ENCODE data around the gene MTIF2. TPM values are rescaled to one million over a fixed set of nuclear protein-coding genes. Genes with fewer than 3 reads are reported as not detected.
A peak's percentile ranks its signal among the peaks of the same experiment; 100 is the strongest.

Gene MTIF2
- total RNA-seq, 1 experiment from 2014 or later = 34.3 TPM

DNA sequence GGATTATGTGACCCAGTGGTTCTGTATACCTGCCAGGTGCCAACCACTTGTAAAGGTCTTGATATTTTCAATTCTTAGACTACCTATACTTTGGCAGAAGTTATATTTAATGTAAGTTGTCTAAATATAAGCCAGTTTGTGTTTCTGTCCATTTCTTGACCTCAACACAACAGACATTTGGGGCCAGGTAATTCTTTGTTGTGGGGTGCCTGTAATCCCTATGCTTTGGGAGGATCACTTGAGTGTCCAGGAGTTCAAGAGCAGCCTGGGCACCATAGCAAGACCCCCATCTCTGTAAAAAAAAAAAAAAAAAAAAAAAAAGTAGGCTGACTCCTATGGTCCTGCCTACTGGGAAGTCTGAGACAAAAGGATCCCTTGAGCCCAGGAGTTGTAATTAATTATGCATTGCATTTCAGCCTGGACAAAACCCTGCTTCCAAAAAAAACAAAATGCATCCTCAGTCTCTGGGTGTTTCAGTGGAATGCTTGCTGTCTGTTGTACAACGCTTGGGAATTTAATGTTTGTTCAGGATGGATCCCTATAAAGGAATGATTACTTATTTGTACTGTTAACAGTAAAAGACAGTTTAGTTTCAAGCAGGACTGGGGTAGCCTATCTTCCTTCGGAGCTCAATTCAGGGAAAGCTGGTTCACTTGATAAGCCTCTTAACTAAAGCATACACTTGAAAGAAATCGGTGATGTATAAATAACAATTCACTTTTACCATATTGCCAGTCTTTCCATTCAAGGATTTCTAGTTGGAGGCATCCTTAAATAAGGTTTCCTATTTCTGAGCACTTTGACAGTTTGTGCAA lies 33.1 kb downstream of the MTIF2 start:
- intact Hi-C loops (cut with micrococcal nuclease; ENCODE audit: unreplicated experiment) = loop anchor here (10.0 kb wide), 2 partner anchors 199 to 279 kb away; partner anchors contain the start of gene CFAP36
- Mint-ChIP-seq H3K27me3 (ENCODE audit: unreplicated experiment) (no peaks in the 10 kb centered on the region), H3K9me3 (ENCODE audit: low read depth, unreplicated experiment) (no peaks in the 10 kb centered on the region), H3K36me3 (ENCODE audit: insufficient read depth, unreplicated experiment) (peaks cover 69% of the 10 kb centered on the region), H3K4me1 (ENCODE audit: low read depth, unreplicated experiment) (peaks cover 6% of the 10 kb centered on the region), H3K4me3 (ENCODE audit: low read depth, unreplicated experiment) (no peak overlapping the region), H3K27ac (ENCODE audit: unreplicated experiment) (no peak overlapping the region)
- TF ChIP-seq, protein P1, sequence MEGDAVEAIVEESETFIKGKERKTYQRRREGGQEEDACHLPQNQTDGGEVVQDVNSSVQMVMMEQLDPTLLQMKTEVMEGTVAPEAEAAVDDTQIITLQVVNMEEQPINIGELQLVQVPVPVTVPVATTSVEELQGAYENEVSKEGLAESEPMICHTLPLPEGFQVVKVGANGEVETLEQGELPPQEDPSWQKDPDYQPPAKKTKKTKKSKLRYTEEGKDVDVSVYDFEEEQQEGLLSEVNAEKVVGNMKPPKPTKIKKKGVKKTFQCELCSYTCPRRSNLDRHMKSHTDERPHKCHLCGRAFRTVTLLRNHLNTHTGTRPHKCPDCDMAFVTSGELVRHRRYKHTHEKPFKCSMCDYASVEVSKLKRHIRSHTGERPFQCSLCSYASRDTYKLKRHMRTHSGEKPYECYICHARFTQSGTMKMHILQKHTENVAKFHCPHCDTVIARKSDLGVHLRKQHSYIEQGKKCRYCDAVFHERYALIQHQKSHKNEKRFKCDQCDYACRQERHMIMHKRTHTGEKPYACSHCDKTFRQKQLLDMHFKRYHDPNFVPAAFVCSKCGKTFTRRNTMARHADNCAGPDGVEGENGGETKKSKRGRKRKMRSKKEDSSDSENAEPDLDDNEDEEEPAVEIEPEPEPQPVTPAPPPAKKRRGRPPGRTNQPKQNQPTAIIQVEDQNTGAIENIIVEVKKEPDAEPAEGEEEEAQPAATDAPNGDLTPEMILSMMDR (IDR thresholded peaks at IDR 0.05; ENCODE audit: unreplicated experiment) = no peak
- CTCF ChIA-PET = no interaction called here
- no peak for DNase-seq
- BruUV-seq (replicated peaks) = no TSS peak

DNA sequence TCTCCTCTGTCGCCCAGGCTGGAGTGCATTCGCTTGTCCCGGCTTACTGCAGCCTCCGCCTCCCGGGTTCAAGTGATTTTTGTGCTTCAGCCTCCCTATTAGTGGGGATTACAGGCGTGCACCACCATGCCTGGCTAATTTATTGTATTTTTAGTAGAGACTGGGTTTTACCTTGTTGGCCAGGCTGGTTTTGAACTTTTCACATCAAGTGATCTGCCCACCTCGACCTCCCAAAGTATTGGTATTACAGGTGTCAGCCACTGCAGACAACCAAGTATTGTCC lies 35.4 kb downstream of the MTIF2 start:
- intact Hi-C loops (cut with micrococcal nuclease; ENCODE audit: unreplicated experiment) = loop anchor here (10.0 kb wide), 2 partner anchors 201 to 281 kb away; partner anchors contain the start of gene CFAP36
- TF ChIP-seq, protein P1 (IDR thresholded peaks at IDR 0.05; ENCODE audit: unreplicated experiment) = no peak
- no TSS peak for BruUV-seq (replicated peaks)
- Mint-ChIP-seq H3K36me3 (ENCODE audit: insufficient read depth, unreplicated experiment) (peaks cover 68% of the 10 kb centered on the region), H3K4me3 (ENCODE audit: low read depth, unreplicated experiment) (peak overlapping the region; percentile 80), H3K9me3 (ENCODE audit: low read depth, unreplicated experiment) (no peaks in the 10 kb centered on the region), H3K4me1 (ENCODE audit: low read depth, unreplicated experiment) (peaks cover 27% of the 10 kb centered on the region), H3K27me3 (ENCODE audit: unreplicated experiment) (no peaks in the 10 kb centered on the region), H3K27ac (ENCODE audit: unreplicated experiment) (peak overlapping the region; percentile 92)
- DNase-seq = no peak
- CTCF ChIA-PET = no interaction called here

DNA sequence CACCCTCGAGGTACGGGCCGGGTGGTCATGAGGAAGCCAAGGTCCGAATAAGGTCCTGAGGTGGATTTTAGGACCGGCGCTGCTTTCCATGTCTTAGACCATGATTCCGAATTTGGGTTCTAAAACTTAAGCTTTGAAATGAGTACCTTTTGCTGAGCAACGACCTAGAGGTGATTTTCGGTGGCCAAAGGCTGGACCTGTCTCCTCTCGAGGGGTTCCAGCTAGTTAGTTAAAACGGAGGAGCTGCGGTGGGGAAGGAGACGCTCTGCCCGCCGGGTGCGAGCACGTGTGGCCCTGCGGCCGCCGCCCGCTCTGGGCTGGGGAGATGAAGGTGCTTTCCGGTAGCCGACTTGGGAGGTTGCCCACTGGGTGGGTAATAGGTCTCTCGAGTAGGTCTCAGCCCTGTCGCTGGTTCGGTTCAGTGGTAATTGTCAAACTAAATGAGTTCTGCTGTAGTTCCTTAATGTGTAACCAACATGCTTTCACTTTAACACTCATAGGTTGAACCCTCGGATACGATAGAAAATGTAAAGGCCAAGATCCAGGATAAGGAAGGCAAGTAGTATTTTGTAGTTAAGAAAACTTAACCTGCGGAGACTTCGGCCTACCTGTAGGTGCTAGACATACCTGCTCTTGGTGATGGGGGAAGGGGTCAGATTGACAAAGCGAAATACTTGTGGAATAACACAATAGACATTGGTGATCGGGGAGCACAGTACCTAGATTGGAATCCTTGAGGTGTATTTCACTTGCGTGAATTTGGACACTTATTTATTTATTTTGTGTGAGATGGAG lies 36.0 kb downstream of the MTIF2 start:
- BruUV-seq (replicated peaks) = TSS peak; percentile 64
- H3K4me1 Mint-ChIP-seq (ENCODE audit: low read depth, unreplicated experiment) = peaks cover 27% of the 10 kb centered on the region
- H3K4me3 Mint-ChIP-seq (ENCODE audit: low read depth, unreplicated experiment) = peak overlapping the region; percentile 80
- TF ChIP-seq, protein P1 (IDR thresholded peaks at IDR 0.05; ENCODE audit: unreplicated experiment) = no peak
- H3K27ac Mint-ChIP-seq (ENCODE audit: unreplicated experiment) = peak overlapping the region; percentile 92
- H3K36me3 Mint-ChIP-seq (ENCODE audit: insufficient read depth, unreplicated experiment) = peaks cover 64% of the 10 kb centered on the region
- intact Hi-C loops (cut with micrococcal nuclease; ENCODE audit: unreplicated experiment) = loop anchor here (10.0 kb wide), 2 partner anchors 202 to 282 kb away; partner anchors contain the start of gene CFAP36
- CTCF ChIA-PET = interaction anchor here (0.5 kb wide), 1 partner anchor 172 kb away, joined by 3 read pairs; no protein-coding TSS in a partner anchor
- H3K27me3 Mint-ChIP-seq (ENCODE audit: unreplicated experiment) = no peaks in the 10 kb centered on the region
- DNase-seq = peak; percentile 25
- no peaks in the 10 kb centered on the region for H3K9me3 Mint-ChIP-seq (ENCODE audit: low read depth, unreplicated experiment)

DNA sequence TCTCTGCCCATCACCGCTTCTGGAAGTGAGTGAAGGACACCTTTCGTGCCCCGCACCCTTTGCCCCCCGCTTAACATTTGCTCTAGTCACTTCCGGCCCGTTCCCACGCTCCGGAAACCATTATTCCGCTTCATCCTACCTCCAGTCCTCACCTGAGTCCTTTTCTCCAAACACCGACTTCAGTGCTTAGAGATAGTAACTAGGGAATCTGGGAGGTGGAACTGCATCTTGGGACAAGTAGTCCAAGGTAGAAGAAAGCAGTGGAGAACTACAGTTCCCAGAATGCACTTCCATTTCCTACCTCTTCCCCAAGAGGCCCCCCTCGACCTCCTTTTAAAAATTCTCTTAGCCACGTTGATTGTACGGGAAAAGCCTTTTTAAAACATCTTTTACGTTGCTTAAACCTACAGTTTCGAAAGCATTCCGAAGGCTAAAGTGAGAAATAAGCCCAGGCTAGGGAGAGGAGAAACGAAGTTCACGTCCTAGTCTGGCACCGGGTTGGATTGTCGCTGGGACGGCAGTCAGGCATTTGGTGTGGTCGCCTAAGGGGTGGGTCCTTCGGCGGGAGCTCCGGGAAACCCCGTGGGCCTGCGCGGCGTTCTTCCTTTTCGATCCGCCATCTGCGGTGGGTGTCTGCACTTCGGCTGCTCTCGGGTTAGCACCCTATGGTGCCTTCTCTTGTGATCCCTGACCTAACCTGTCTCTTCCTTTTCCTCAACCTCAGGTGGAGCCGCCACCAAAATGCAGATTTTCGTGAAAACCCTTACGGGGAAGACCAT lies 36.8 kb downstream of the MTIF2 start, which contains the start of the genes CLHC1 and RPS27A:
TSS of gene CLHC1 (minus strand) at position 210 of the 779 bp plus-strand sequence. CDS start 9,882 bp downstream, outside the sequence.
TSS of gene RPS27A (plus strand) at position 605 of the 779 bp plus-strand sequence. CDS start at position 742, 137 bp downstream.
- Mint-ChIP-seq H3K9me3 (ENCODE audit: low read depth, unreplicated experiment) (no peaks in the 10 kb centered on the region), H3K4me1 (ENCODE audit: low read depth, unreplicated experiment) (peaks cover 27% of the 10 kb centered on the region), H3K27ac (ENCODE audit: unreplicated experiment) (peak within 1 kb of the TSS; percentile 92), H3K27me3 (ENCODE audit: unreplicated experiment) (no peaks in the 10 kb centered on the region), H3K4me3 (ENCODE audit: low read depth, unreplicated experiment) (peak within 1 kb of the TSS; percentile 80), H3K36me3 (ENCODE audit: insufficient read depth, unreplicated experiment) (peaks cover 58% of the 10 kb centered on the region)
- TF ChIP-seq, protein P1 (IDR thresholded peaks at IDR 0.05; ENCODE audit: unreplicated experiment) = no peak
- DNase-seq = peak; percentile 95
- CTCF ChIA-PET = interaction anchor here (0.5 kb wide), 1 partner anchor 173 kb away, joined by 3 read pairs; no protein-coding TSS in a partner anchor
- no TSS peak for BruUV-seq (replicated peaks)
- intact Hi-C loops (cut with micrococcal nuclease; ENCODE audit: unreplicated experiment) = loop anchor here (10.0 kb wide), 2 partner anchors 203 to 283 kb away; partner anchors contain the start of gene CFAP36

Measured in Calu3 (cell line).